ENCODE measurements around the gene CRYBG1.

DNA sequence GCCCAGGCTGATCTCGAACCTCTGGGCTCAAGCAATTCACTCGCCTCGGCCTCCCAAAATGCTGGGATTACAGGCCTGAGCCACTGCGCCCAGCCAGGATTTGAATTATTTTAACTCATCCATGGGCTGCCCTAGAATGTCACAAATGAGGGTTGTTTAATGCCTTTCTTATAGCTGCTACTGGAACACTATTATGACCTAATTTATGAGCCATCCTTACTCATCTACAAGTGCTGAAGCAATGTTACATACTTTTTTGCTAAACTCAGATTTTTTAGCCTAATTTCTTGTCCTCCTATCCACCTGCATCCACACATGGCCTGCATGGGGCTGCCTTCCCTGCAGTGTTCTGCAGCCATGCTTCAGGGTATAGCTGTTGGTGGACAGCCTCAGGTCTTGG lies 208.9 kb downstream of the CRYBG1 start:
- no peak for TF ChIP-seq POLR2A (IDR thresholded peaks at IDR 0.05)
- TF ChIP-seq, protein P1, sequence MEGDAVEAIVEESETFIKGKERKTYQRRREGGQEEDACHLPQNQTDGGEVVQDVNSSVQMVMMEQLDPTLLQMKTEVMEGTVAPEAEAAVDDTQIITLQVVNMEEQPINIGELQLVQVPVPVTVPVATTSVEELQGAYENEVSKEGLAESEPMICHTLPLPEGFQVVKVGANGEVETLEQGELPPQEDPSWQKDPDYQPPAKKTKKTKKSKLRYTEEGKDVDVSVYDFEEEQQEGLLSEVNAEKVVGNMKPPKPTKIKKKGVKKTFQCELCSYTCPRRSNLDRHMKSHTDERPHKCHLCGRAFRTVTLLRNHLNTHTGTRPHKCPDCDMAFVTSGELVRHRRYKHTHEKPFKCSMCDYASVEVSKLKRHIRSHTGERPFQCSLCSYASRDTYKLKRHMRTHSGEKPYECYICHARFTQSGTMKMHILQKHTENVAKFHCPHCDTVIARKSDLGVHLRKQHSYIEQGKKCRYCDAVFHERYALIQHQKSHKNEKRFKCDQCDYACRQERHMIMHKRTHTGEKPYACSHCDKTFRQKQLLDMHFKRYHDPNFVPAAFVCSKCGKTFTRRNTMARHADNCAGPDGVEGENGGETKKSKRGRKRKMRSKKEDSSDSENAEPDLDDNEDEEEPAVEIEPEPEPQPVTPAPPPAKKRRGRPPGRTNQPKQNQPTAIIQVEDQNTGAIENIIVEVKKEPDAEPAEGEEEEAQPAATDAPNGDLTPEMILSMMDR (IDR thresholded peaks at IDR 0.05): no peak

Measured in body of pancreas (tissue), 4 donors.